Pancreas (tissue), 10 donors: ENCODE results near the gene ZNF333. TPM values are rescaled to one million over a fixed set of nuclear protein-coding genes. Genes with fewer than 3 reads are reported as not detected.

Experiments used
- ATAC-seq, 4 donors: fragments of 200-7000 bp; cut with Tn5 transposase; one replicate each; pipeline versions ENCODE4 v1.8.0 to v1.9.1; 2020; ENCODE audit warnings: mild to moderate bottlenecking in 4 of 4, moderate library complexity in 4 of 4
- DNase-seq, 6 donors: peaks; one replicate each; pipeline ENCODE4 v3.0.0-alpha.2; 2020
- FAIRE-seq: peaks from 2 replicates; lab custom pipeline; 2012; peaks lifted over from hg19 to GRCh38; lab: Jason Lieb, UNC
- H3K27ac ChIP-seq, 4 donors: fragments of 200-600 bp; sonication (generic); 1 replicate in 3 of 4; 2 replicates in 1 of 4; pipeline versions ENCODE4 v1.5.0 to v1.8.0; 2020
- H3K27me3 ChIP-seq, 4 donors: fragments of 200-600 bp; one replicate each; pipeline ENCODE4 v1.8.0; 2021
- H3K36me3 ChIP-seq, 3 donors: fragments of 200-600 bp; sonication (generic) in 1 of 3; one replicate each; pipeline versions ENCODE4 v1.5.0 to v1.8.0; 2020 to 2021
- H3K4me1 ChIP-seq, 3 donors: fragments of 200-600 bp; one replicate each; pipeline ENCODE4 v1.8.0; 2021
- H3K4me3 ChIP-seq, 4 donors: fragments of 200-600 bp; sonication (generic) in 2 of 4; one replicate each; pipeline versions ENCODE4 v1.5.0 to v1.8.0; 2020 to 2021
- H3K9me3 ChIP-seq, 4 donors: fragments of 200-600 bp; one replicate each; pipeline ENCODE4 v1.8.0; 2021
- WGBS, 2 donors: extraction: QIAGEN DNeasy Blood & Tissue Kit; methylation state at CpG; one replicate each; pipeline ENCODE4 v1.1.7; 2013; 5-methylcytosine and 5-hydroxymethylcytosine counted together
- intact Hi-C, 3 donors: fragments of 100-400 bp; cut with DNase I; formaldehyde crosslinking; loops; one replicate each; pipeline versions ENCODE4 v1.11.1 to v1.14.2; 2022
- polyA plus RNA-seq, 2 donors: library from polyadenylated mRNA; stranded (reverse); fragments of 200-250 nt; gene quantifications; one replicate each; pipeline ENCODE4 v1.2.3, GENCODE V29; 2013
- total RNA-seq, 6 donors: library from RNA; stranded (reverse); fragmentation: NEBNext Ultra II Directional in 4 of 6; extraction: Animal tissue kit (Norgen Biotek cat#: 25700) in 4 of 6; gene quantifications; one replicate each; pipeline versions ENCODE4 v1.2.1 to v1.2.4, GENCODE V29; 2021 to 2023
- TF ChIP-seq, protein P1 (sequence below), 4 donors: fragments of 200-600 bp; sonication (generic) in 3 of 4; IDR thresholded peaks; one replicate each; pipeline versions ENCODE4 v1.5.0 to v1.8.0; 2021; ENCODE audit warnings: antibody characterized with exemption in 4 of 4
- donor health status: healthy with polysubstance abuse.
- donor health status: DM: no; HTN: no; CAD: no; lungs with moderate emphysema.
- donor health status: DM: no; HTN: no; CAD: no.
- donor health status: control.
- donor health status: control.
- donor health status: Bipolar disorder and iron deficiency.
- donor health status: DM: yes; HTN: yes; CAD: no.
- donor health status: DM: no; HTN: no; CAD: no.
- donor health status: DM: no; HTN: no; CAD: no.
- donor health status: DM: yes; HTN: yes; CAD: no.

Gene ZNF333
- total and polyA plus RNA-seq, 8 donors, result 5.4 to 14.4 (median 8.4) TPM

DNA sequence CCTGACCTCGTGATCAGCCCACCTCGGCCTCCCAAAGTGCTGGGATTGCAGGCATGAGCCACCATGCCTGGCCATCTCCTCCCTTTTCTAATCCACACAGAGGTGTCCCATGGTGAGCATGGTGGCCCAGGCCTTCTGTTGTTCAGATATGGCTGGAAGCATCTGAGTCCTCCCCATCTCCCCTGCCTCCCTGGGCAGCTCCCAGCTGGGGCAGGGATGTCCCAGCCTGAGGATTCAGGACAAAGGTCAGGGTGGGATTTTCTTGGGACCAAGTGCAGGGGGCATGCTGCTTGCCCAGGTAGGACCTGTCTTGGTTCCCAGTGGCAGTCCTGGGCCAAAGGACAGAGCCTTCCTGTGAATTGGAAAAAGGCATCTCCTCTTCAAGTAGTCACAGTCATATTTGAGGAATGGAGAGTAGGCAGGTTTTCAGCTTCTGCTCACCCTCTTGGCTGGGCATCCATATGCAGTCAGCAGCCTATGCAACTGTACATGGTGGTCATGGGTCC, 77.7 kb downstream of the ZNF333 start:
- Histone ChIP-seq H3K9me3 (no peaks in the 10 kb centered on the region), H3K4me3 (no peak overlapping the region), H3K27ac (no peak overlapping the region), H3K27me3 (peaks cover 0 to 3% (median 0%) of the 10 kb centered on the region in 4 donors), H3K4me1 (no peaks in the 10 kb centered on the region), H3K36me3 (no peaks in the 10 kb centered on the region)
- intact Hi-C loops, result no loop called here
- no peak for ATAC-seq
- TF ChIP-seq, protein P1, sequence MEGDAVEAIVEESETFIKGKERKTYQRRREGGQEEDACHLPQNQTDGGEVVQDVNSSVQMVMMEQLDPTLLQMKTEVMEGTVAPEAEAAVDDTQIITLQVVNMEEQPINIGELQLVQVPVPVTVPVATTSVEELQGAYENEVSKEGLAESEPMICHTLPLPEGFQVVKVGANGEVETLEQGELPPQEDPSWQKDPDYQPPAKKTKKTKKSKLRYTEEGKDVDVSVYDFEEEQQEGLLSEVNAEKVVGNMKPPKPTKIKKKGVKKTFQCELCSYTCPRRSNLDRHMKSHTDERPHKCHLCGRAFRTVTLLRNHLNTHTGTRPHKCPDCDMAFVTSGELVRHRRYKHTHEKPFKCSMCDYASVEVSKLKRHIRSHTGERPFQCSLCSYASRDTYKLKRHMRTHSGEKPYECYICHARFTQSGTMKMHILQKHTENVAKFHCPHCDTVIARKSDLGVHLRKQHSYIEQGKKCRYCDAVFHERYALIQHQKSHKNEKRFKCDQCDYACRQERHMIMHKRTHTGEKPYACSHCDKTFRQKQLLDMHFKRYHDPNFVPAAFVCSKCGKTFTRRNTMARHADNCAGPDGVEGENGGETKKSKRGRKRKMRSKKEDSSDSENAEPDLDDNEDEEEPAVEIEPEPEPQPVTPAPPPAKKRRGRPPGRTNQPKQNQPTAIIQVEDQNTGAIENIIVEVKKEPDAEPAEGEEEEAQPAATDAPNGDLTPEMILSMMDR (IDR thresholded peaks at IDR 0.05), result no peak
- 49 to 54% methylated on average over 2 of the region's 2 CpGs for WGBS, 2 donors
- DNase-seq, result no peak
- no peak for FAIRE-seq

DNA sequence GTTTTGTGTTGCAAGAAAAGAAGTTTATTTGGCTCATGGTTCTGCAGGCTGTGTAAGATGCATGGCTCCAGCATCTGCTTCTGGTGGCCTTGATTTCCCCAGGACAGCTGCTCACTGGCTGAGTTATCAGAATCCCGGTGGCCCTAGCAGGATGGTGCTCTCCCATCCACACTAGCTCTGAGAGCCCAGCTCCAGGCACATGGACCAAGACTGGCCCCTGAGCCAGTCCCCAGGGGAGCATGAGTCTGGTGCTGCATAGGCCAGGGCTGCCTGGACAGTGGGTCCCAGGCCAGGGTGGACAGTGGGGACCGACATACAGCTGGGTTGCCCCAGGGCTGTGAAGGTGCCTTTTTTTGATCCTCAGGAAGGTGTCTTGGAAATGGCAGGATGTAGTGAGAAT, 78.2 kb downstream of the ZNF333 start:
- Histone ChIP-seq H3K9me3 (no peaks in the 10 kb centered on the region), H3K4me1 (no peaks in the 10 kb centered on the region), H3K27me3 (peaks cover 0 to 3% (median 0%) of the 10 kb centered on the region in 4 donors), H3K27ac (no peak overlapping the region), H3K4me3 (no peak overlapping the region), H3K36me3 (no peaks in the 10 kb centered on the region)
- TF ChIP-seq, protein P1 (IDR thresholded peaks at IDR 0.05), result no peak
- 61 to 72% methylated on average over 2 of the region's 2 CpGs for WGBS, 2 donors
- intact Hi-C loops, result no loop called here
- DNase-seq, result no peak
- ATAC-seq, result no peak
- FAIRE-seq, result no peak

DNA sequence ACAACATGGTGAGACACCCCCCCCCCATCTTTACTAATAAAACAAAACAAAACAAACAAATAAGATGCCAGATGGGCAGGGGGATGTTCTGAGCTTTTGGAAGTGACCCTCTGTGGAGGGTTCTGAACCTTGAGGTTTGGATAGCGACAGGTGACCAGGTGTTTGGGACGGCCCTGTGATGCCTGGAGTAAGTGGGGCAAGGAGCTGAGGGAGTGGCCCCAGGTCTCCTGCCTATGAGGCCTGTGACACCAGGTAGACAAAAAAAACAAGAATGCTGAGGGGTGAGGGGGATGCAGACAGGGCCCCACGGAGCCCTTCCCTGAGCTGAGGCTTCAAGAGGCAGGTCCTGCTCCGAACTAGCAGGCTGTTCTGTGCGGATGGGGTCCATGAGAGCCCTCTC, 79.4 kb downstream of the ZNF333 start:
- TF ChIP-seq, protein P1 (IDR thresholded peaks at IDR 0.05), result no peak
- DNase-seq, result peak in 1 of 6 donors; percentile 17

DNA sequence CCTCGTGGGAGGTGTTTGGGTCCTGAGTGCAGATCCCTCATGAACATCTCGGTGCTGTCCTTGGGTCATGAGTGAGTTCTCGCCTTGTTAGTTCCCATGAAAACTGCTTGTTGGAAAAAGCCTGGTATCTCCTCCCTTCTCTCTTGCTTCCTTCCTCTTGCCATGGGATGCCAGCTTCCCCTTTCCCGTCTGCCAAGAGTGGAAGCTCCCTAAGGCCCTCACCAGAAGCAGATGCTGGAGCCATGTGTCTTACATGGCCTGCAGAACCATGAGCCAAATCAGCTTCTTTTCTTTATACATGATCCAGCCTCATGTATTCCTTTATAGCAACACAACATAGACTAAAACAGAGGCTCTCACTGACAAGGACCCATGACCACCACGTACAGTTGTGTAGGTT, 80.3 kb downstream of the ZNF333 start:
- TF ChIP-seq, protein P1 (IDR thresholded peaks at IDR 0.05), result no peak
- H3K4me1 ChIP-seq, result no peaks in the 10 kb centered on the region
- H3K4me3 ChIP-seq, result no peak overlapping the region
- no peaks in the 10 kb centered on the region for H3K36me3 ChIP-seq
- H3K9me3 ChIP-seq, result no peaks in the 10 kb centered on the region
- DNase-seq (no peak), ATAC-seq (no peak), FAIRE-seq (no peak)
- no peak overlapping the region for H3K27ac ChIP-seq
- intact Hi-C loops, result no loop called here
- 61 to 70% methylated on average over 5 of the region's 5 CpGs for WGBS, 2 donors
- peaks cover 0 to 3% (median 0%) of the 10 kb centered on the region in 4 donors for H3K27me3 ChIP-seq

More for the DNA sequence above, 79.4 kb downstream of the ZNF333 start:
- WGBS, 2 donors, result 57 to 72% methylated on average over 3 to 5 of the region's 5 CpGs
- peaks cover 0 to 3% (median 0%) of the 10 kb centered on the region in 4 donors for H3K27me3 ChIP-seq
- no peaks in the 10 kb centered on the region for H3K9me3 ChIP-seq
- no peaks in the 10 kb centered on the region for H3K36me3 ChIP-seq
- no peaks in the 10 kb centered on the region for H3K4me1 ChIP-seq
- intact Hi-C loops, result no loop called here
- ATAC-seq, result no peak
- H3K4me3 ChIP-seq, result no peak overlapping the region
- no peak for FAIRE-seq
- no peak overlapping the region for H3K27ac ChIP-seq
